NB4 (cell line): ENCODE measurements around the gene LRRC31.

Source experiments
- CTCF ChIP-seq: IDR thresholded peaks from one replicate; pipeline ENCODE4 v1.5.1; 2012; ENCODE audit warnings: low read depth, low read length
- POLR2A ChIP-seq: IDR thresholded peaks from 2 replicates; pipeline ENCODE4 v1.6.1; 2011; ENCODE audit warnings: mild to moderate bottlenecking; ENCODE audit not compliant: insufficient read length; ENCODE audit errors: extremely low read depth

DNA sequence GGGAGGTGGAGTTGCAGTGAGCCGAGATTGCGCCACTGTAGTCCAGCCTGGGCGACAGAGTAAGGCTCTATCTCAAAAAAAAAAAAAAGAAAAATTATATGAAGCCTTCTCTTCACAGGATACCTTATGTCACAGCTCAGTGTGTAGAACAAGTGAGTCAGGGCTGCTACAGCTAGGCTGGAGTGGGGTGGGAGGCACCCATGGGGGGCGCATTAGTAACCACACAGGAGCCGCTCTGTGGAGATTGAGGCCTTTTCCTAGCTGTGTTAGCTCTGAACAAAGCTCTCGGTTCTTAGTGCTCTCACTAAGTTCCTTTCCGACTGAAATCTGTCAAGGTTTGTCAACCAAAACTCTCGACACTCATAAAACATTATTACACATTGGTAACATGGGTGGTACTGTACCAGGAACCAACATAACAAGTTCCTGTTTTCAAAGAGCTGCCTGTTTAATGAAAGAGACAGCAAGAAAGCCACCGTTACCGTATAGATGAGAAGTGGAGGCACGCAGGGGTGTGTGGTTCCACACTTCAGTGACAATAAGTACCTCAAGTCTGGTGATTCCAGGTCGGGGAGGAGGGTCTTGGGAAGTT is 4.5 kb downstream of the LRRC31 start:
- TF ChIP-seq CTCF (no peak), POLR2A (no peak)
